IPS-NIHi7 (cell line): ENCODE data around the gene EDEM2.
"Not testable (repeated sequence)": the region's sequence is repeated elsewhere in the genome, so short reads cannot be mapped to it uniquely, and the experiment has no call there.

Source experiments
- DNase-seq: peaks from one replicate; pipeline ENCODE4 v3.0.0; 2012; ENCODE audit warnings: mixed read lengths; ENCODE audit errors: extremely low spot score

EDEM2 gene

GRCh38 chr20:35146920-35147574 lies at the start of gene EDEM2:
Gene EDEM2, minus strand, starts transcription at chr20:35147336. Its CDS starts 78 bp downstream, at chr20:35147258.
- peak; percentile 98 for DNase-seq

GRCh38 chr20:35196313-35196712 lies 49.2 kb upstream of the EDEM2 start:
- DNase-seq = no peak

- not testable (repeated sequence) for DNase-seq
Observed at GRCh38 chr20:35193031-35193791, 46.1 kb upstream of the EDEM2 start.

- DNase-seq = no peak
Observed at GRCh38 chr20:35192118-35192872, 45.2 kb upstream of the EDEM2 start.

- DNase-seq = no peak
Observed at GRCh38 chr20:35191419-35192117, 44.4 kb upstream of the EDEM2 start.

GRCh38 chr20:35190556-35190955 lies 43.4 kb upstream of the EDEM2 start:
- no peak for DNase-seq

- not testable (repeated sequence) for DNase-seq
Observed at GRCh38 chr20:35189223-35189622, 42.1 kb upstream of the EDEM2 start.

GRCh38 chr20:35187584-35188190 lies 40.6 kb upstream of the EDEM2 start:
- DNase-seq = no peak

GRCh38 chr20:35186691-35187289 lies 39.7 kb upstream of the EDEM2 start:
- DNase-seq = not testable (repeated sequence)

GRCh38 chr20:35181731-35182130 lies 34.6 kb upstream of the EDEM2 start:
- no peak for DNase-seq

- DNase-seq = no peak
Observed at GRCh38 chr20:35180266-35180665, 33.1 kb upstream of the EDEM2 start.

- DNase-seq = no peak
Observed at GRCh38 chr20:35179292-35180212, 32.4 kb upstream of the EDEM2 start.

- DNase-seq = no peak
Observed at GRCh38 chr20:35176132-35176531, 29.0 kb upstream of the EDEM2 start.

- DNase-seq = peak; percentile 94
Observed at GRCh38 chr20:35174458-35175216, 27.5 kb upstream of the EDEM2 start.

- DNase-seq = no peak
Observed at GRCh38 chr20:35173576-35174192, 26.5 kb upstream of the EDEM2 start.

- DNase-seq = no peak
Observed at GRCh38 chr20:35172434-35172806, 25.3 kb upstream of the EDEM2 start.

- DNase-seq = peak; percentile 81
Observed at GRCh38 chr20:35171753-35172433, 24.8 kb upstream of the EDEM2 start, which contains the start of gene PROCR. Gene PROCR, plus strand, starts transcription at chr20:35172072. Its CDS starts 83 bp downstream, at chr20:35172155.

GRCh38 chr20:35171438-35171752 lies 24.3 kb upstream of the EDEM2 start:
- DNase-seq = no peak
